Fibroblast of skin of left biceps (primary cell): ENCODE results near the gene IPO13.

Experiments
- DNase-seq, 2 experiments: peaks; one replicate each; pipeline ENCODE4 v3.0.0-alpha.2; 2013; ENCODE audit warnings: low read depth in 2 of 2

Gene IPO13

GRCh38 chr1:43930168-43930948 lies 16.4 kb upstream of the IPO13 start:
- DNase-seq = no peak

DNA sequence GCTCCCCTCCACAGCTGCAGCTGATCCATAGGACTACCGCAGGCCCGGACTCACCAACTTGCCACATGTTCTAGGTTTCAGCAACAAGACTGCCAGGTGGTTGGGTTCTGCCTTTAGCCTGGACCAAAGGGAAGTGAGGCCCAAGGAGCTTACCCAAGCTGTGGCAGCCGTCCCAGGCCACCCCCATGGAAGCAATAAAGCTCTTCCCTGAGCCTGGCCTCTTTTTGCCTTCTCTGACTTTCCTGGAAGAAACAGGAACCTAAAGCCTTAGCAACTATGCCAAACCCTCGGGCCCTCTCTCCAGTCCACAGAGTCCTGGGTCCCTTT lies 15.8 kb upstream of the IPO13 start:
- DNase-seq = no peak

DNA sequence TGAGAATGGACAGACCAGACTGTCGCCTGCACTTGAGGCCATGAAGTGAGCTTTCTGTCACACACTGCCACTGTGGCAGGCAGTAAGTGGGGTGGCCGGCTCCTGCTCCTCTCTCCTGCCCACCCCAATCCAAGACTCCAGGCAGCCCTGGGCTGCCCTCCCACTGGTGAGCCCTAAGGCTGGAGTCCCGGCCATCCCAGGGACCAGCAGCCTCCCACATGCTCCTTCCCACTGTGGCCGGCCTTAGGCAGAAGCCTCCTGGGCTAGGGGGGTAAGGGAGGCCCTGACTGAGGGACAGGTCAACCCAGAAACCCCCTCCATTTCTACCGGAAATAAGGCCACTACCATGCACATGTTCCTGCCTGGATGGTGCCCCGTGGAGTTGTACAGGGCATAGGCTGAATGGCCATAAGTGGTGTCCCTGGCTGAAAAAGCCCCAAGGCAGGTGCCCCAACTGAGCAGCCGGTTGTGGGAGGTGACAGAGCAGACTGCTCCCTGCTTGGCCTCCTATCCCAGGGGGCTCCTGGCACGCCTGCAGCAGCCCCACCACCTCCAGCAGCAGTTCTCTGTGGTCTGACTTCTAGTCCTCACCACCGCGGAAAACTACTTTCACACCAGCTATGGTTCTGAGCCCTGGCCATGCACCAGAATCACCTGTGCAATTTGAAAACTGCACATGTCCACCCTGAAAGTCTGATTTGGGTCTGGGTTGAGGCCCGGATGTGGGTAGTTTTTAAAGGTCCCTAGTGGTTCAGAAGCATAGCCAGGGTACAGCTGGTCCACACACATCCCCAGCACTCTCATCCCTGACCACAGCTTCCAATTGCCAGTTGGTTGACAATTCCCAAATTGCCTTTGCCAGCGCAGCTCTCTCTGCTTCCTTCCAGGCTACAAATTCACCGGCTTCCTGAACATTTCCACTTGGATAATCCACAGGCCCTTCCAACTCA lies 14.8 kb upstream of the IPO13 start:
- no peak for DNase-seq

- peak in 1 of 2 experiments; percentile 19 for DNase-seq
Measured at GRCh38 chr1:43932786-43933385, 13.9 kb upstream of the IPO13 start.

DNA sequence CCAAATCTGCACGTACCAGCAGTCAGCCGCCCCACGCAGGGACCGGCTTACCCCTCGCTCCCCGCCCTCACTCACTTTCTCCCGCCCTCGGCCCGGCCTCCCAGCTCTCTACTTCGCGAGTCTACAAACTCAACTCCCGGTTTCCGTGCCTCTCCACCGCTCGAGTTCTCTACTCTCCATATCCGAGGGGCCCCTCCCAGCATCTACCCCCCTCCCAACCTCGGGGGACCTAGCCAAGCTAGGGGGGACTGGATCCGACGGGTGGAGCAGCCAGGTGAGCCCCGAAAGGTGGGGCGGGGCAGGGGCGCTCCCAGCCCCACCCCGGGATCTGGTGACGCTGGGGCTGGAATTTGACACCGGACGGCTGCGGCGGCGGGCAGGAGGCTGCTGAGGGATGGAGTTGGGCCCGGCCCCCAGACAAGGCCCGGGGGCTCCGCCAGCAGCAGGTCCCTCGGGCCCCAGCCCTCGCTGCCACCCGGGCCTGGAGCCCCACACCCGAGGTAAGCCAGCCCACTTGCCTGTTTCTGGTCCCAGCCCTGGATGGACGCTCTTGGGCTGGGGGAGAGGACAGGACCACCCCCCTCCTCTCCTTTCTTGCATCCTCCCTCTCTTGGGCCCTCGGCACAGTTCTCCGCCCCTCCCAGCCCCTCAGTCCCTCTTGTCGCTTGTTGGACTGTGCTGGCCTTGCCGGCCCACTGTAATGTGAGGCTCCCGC lies 13.2 kb upstream of the IPO13 start, which contains the start of gene ARTN:
TSS of gene ARTN (plus strand) at position 416 of the 715 bp plus-strand sequence. CDS start 1,856 bp downstream, outside the sequence.
- DNase-seq = no peak

DNA sequence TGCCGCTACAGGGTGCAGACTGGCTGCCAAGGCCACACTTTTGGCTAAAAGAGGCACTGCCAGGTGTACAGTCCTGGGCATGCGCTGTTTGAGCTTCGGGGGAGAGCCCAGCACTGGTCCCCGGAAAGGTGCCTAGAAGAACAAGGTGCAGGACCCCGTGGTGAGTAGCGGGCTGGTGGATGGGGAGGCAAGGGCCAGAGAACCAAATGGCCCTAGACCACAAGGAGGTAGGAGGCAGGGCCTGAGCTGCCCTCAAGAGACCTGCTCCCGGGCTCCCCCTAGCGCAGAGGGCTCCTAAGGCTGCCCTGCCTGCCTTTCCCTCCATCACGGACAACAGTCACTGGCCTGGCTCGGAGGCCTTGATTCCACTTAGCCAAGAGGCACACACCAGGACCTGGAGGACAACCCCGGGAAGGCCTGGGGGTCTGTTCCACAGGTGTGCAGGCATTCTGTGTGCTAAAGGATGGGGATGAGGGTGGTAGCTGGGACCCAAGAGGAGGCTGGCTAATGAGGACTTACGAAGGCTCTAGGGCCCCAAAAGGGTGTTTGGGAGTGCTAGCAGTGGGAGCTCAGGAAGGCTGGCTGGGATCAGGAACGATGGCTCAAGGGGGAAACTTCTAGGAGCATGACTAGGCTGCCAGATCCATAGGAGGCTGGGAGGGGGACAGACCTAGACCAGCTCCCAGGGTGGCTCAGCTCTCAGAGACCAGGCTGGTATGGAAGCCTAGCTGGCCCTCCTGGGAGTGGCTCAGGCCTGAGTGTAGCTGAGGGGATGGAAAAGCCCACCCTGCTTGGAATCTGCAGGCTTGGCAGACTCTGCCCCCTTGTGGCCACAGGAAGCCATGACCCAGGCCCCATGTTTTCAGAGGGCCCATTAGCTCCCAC lies 12.4 kb upstream of the IPO13 start:
- peak in 1 of 2 experiments; percentile 18 for DNase-seq

GRCh38 chr1:43934986-43935324 lies 11.8 kb upstream of the IPO13 start:
- DNase-seq = no peak

DNA sequence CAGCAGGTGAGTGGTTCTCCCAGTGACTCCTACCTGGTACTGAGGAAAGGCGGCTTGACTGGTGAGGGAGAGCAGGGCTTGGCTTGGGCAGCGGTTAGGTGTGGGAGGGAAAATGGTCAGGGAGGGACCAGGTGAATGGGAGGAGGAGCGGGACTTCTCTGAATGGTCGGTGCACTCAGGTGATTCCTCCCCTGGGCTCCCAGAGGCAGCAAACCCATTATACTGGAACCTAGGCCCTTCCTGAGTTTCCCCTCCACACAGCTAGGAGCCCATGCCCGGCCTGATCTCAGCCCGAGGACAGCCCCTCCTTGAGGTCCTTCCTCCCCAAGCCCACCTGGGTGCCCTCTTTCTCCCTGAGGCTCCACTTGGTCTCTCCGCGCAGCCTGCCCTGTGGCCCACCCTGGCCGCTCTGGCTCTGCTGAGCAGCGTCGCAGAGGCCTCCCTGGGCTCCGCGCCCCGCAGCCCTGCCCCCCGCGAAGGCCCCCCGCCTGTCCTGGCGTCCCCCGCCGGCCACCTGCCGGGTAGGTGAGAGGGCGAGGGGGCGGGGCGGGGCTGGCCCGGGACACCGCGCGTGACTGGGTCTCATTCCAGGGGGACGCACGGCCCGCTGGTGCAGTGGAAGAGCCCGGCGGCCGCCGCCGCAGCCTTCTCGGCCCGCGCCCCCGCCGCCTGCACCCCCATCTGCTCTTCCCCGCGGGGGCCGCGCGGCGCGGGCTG lies 10.9 kb upstream of the IPO13 start:
- no peak for DNase-seq

DNA sequence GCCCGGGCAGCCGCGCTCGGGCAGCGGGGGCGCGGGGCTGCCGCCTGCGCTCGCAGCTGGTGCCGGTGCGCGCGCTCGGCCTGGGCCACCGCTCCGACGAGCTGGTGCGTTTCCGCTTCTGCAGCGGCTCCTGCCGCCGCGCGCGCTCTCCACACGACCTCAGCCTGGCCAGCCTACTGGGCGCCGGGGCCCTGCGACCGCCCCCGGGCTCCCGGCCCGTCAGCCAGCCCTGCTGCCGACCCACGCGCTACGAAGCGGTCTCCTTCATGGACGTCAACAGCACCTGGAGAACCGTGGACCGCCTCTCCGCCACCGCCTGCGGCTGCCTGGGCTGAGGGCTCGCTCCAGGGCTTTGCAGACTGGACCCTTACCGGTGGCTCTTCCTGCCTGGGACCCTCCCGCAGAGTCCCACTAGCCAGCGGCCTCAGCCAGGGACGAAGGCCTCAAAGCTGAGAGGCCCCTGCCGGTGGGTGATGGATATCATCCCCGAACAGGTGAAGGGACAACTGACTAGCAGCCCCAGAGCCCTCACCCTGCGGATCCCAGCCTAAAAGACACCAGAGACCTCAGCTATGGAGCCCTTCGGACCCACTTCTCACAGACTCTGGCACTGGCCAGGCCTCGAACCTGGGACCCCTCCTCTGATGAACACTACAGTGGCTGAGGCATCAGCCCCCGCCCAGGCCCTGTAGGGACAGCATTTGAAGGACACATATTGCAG lies 10.2 kb upstream of the IPO13 start:
- DNase-seq = no peak

DNA sequence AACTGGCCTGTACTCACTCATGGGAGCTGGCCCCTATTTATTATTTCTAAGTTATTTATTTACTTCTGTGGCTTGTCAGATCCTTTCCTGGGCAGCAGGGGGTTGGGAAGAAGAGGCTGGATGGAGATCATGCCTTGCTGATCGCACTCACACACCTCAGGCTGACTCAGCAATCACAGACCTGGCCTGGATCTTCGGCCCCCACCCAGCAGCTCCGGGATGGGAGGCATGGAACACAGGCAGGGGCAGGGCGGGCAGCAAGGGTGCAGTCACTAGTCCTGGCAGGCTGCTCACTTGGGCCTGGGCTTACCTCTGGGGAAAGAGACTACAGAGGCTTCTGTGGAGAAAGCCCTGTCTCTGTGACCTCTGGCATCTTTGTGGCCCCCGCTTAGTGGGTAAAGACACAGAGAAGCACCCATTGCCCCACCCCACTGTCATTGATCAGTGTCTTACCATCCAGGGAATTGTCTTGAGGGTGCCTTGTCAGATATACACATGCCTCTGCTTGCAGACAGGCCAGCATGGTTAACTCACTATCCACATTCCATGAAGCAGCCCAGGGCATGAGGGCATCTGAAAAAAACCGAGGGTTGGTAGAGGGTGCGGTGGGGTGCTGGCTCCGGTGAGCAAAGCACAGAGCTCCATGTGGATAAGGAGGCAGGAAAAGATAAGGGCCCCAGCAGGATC lies 9.4 kb upstream of the IPO13 start:
- DNase-seq = no peak

- DNase-seq = no peak
Measured at GRCh38 chr1:43938383-43938782, 8.4 kb upstream of the IPO13 start.

GRCh38 chr1:43938892-43939587 lies 7.7 kb upstream of the IPO13 start:
- DNase-seq = no peak

DNA sequence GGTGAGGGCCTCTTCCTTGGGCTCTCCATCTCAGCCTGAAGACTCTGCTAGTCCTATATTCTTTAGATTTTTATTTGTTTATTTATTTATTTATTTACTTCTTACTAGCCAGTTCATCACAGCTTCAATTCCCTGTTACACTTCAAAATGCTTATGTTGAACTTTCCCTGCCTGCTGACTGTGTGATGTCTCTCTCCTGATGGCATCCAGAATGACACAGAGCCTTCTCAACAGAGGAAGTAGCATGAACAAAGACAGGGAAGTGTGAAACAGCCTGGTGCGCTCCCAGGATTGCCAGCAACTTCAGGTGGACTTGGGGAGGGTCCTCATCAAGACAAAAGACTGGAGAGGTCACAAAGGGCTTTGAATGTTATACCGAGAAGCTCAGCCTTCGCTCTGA lies 4.3 kb upstream of the IPO13 start:
- no peak for DNase-seq

DNA sequence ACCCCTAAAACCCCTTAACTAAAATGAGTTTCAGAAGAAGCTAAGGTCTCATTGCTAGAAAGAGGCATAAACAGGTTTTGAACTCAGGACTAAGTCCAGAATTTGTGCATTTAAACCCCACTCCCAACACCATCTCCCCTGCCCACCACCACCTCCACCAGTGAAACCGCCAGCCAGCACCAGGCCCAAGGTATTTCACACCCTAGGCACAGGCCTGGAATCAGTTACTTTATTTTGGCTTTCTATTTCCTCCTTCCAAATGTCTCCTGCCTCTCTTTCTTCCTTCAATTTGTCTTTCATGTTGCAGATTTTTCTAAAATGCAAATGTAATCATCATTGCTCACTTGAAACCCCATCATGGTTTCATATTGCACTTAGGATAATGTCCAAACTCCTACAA lies 1.9 kb upstream of the IPO13 start:
- DNase-seq = no peak

DNA sequence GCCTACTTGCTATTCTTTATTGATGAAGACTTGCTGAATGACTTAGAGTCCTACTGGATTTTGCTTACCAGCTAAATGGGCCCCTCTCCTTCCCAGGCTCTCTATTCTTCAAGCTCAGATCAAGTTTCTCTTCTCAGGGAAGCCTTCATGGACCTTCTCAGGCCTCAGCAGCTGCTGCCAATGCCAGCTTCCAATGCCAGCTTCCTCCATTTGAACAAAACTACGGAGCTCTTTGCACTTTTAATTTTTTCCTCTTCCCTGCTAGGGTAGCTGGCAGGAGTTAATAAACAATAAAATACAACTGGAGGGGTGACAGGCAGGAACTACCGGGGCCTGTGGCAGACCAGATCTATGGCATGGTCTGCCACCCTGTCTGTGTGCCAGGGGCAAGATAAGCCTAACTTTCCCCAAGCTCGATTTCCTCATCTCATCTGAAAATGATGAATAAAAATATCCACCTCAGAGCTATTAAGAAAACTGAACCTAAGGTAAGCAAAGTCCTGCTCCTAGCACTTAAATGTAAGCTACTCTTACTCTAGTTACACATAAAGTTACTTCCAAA lies 995 bp upstream of the IPO13 start:
- DNase-seq = no peak

- no peak for DNase-seq
Measured at GRCh38 chr1:43947061-43947873, 517 bp downstream of the IPO13 start.

GRCh38 chr1:43947874-43948437 lies 1.2 kb downstream of the IPO13 start:
- no peak for DNase-seq
